Esophagus muscularis mucosa (tissue), 3 donors: ENCODE results near the gene CD80.

Experiments used
- CTCF ChIP-seq, 3 experiments: fragments of 200-600 bp in 2 of 3; fragments of 450-650 bp in 1 of 3; sonication (generic) in 2 of 3; IDR thresholded peaks; one replicate each; pipeline ENCODE4 v1.5.1; 2017 to 2019; ENCODE audit warnings: antibody characterized with exemption in 3 of 3, mild to moderate bottlenecking in 2 of 3, moderate library complexity in 1 of 3
- POLR2A ChIP-seq: fragments of 450-650 bp; IDR thresholded peaks from one replicate; pipeline ENCODE4 v1.6.1; 2017; ENCODE audit warnings: antibody characterized with exemption, moderate library complexity, mild to moderate bottlenecking, low read depth

- TF ChIP-seq CTCF (IDR thresholded peaks at IDR 0.05) (no peak), POLR2A (no peak)
Observed at GRCh38 chr3:119570229-119570628, 10.8 kb upstream of the CD80 start.
